Lower lobe of right lung (tissue), 2 donors: ENCODE measurements around the gene ZIC1. TPM values are rescaled to one million over a fixed set of nuclear protein-coding genes. Genes with fewer than 3 reads are reported as not detected.

ENCODE experiments used
- ATAC-seq, 2 donors: fragments of 200-7000 bp; cut with Tn5 transposase; one replicate each; pipeline ENCODE4 v1.9.1; 2020 to 2022; ENCODE audit warnings: mild to moderate bottlenecking in 2 of 2, moderate library complexity in 2 of 2
- DNase-seq: peaks from one replicate; pipeline ENCODE4 v3.0.0-alpha.2; 2020
- H3K27ac ChIP-seq: fragments of 200-600 bp; one replicate; pipeline ENCODE4 v1.8.0; 2022
- H3K27me3 ChIP-seq: fragments of 200-600 bp; one replicate; pipeline ENCODE4 v1.8.0; 2022; ENCODE audit warnings: low read depth
- H3K36me3 ChIP-seq: fragments of 200-600 bp; one replicate; pipeline ENCODE4 v1.8.0; 2022; ENCODE audit warnings: mild to moderate bottlenecking
- H3K4me1 ChIP-seq: fragments of 200-600 bp; one replicate; pipeline ENCODE4 v1.8.0; 2022
- H3K4me3 ChIP-seq: fragments of 200-600 bp; one replicate; pipeline ENCODE4 v1.8.0; 2022; ENCODE audit warnings: mild to moderate bottlenecking
- H3K9me3 ChIP-seq: fragments of 200-600 bp; one replicate; pipeline ENCODE4 v1.8.0; 2022
- CTCF ChIP-seq: fragments of 200-600 bp; IDR thresholded peaks from one replicate; pipeline ENCODE4 v1.8.0; 2022; ENCODE audit warnings: antibody characterized with exemption, mild to moderate bottlenecking
- intact Hi-C: fragments of 100-400 bp; cut with DNase I; formaldehyde crosslinking; loops from one replicate; pipeline ENCODE4 v1.11.0; 2022
- total RNA-seq: library from RNA; stranded (reverse); fragmentation: NEBNext Ultra II Directional; extraction: Animal tissue kit (Norgen Biotek cat#: 25700); gene quantifications from one replicate; pipeline ENCODE4 v1.2.1, GENCODE V29; 2021
- donor health status: DM: no; HTN: yes; CAD: no; lungs with severe emphysema.

The ZIC1 gene
- total RNA-seq, 1 donor from 2014 or later, result not detected

GRCh38 chr3:147462856-147463255 lies 53.7 kb downstream of the ZIC1 start:
- TF ChIP-seq CTCF, result no peak
- H3K27me3 ChIP-seq, result no peaks in the 10 kb centered on the region
- no peak overlapping the region for H3K4me3 ChIP-seq
- H3K36me3 ChIP-seq, result no peaks in the 10 kb centered on the region
- no peak overlapping the region for H3K27ac ChIP-seq
- intact Hi-C loops, result no loop called here
- DNase-seq, result no peak
- no peaks in the 10 kb centered on the region for H3K4me1 ChIP-seq
- no peaks in the 10 kb centered on the region for H3K9me3 ChIP-seq
- ATAC-seq, result no peak

Other genes starting within 250 kb of the ZIC1 start
- not detected for gene ZIC4, start 2.8 kb upstream of the ZIC1 start, total RNA-seq